Stomach (tissue), 4 donors: ENCODE data around the gene PARG.

Experiments
- CTCF ChIP-seq, 7 experiments: fragments of 450-650 bp in 4 of 7; fragments of 200-600 bp in 3 of 7; sonication (generic) in 3 of 7; IDR thresholded peaks; one replicate each; pipeline ENCODE4 v1.5.1; 2016 to 2019; ENCODE audit warnings: antibody characterized with exemption in 7 of 7, control low read depth in 2 of 7, mild to moderate bottlenecking in 1 of 7
- EP300 ChIP-seq: sonication (generic); formaldehyde crosslinking; IDR thresholded peaks from one replicate; pipeline ENCODE4 v1.6.1; 2017; ENCODE audit warnings: antibody characterized with exemption
- POLR2A ChIP-seq, 4 donors: fragments of 450-650 bp; IDR thresholded peaks; one replicate each; pipeline ENCODE4 v1.6.1; 2016; ENCODE audit warnings: antibody characterized with exemption in 4 of 4, control low read depth in 2 of 4, mild to moderate bottlenecking in 1 of 4, moderate library complexity in 1 of 4
- POLR2AphosphoS5 ChIP-seq, 3 donors: sonication (generic); formaldehyde crosslinking; IDR thresholded peaks; one replicate each; pipeline ENCODE4 v1.6.1; 2016; ENCODE audit warnings: antibody characterized with exemption in 3 of 3

GRCh38 chr10:49778197-49778596, 163.6 kb downstream of the PARG start:
- TF ChIP-seq POLR2AphosphoS5 (IDR thresholded peaks at IDR 0.05) = no peak
- TF ChIP-seq POLR2A (IDR thresholded peaks at IDR 0.05) = no peak
- TF ChIP-seq EP300 = no peak
- TF ChIP-seq CTCF (IDR thresholded peaks at IDR 0.05) = no peak
